GM21360 (cell line): ENCODE results near the gene TBR1.

Source experiments
- ATAC-seq: cut with Tn5 transposase; IDR thresholded peaks from one replicate; pipeline ENCODE4 v1.9.1; 2021; ENCODE audit warnings: mild to moderate bottlenecking, moderate library complexity; ENCODE audit not compliant: unreplicated experiment

Gene TBR1

GRCh38 chr2:161415987-161416707, at the start of gene TBR1:
TBR1 (plus strand) TSS chr2:161416297; CDS start chr2:161416411, 114 bp downstream.
- no peak for ATAC-seq

GRCh38 chr2:161367675-161368074, 48.4 kb upstream of the TBR1 start:
- ATAC-seq, result no peak

- ATAC-seq, result no peak
Measured at GRCh38 chr2:161369311-161369710, 46.8 kb upstream of the TBR1 start.

GRCh38 chr2:161370981-161371380, 45.1 kb upstream of the TBR1 start:
- no peak for ATAC-seq

GRCh38 chr2:161371869-161372268, 44.2 kb upstream of the TBR1 start:
- ATAC-seq, result no peak

GRCh38 chr2:161373942-161374341, 42.2 kb upstream of the TBR1 start:
- ATAC-seq, result no peak

GRCh38 chr2:161374446-161374845, 41.7 kb upstream of the TBR1 start:
- ATAC-seq, result no peak

- no peak for ATAC-seq
Measured at GRCh38 chr2:161379740-161380139, 36.4 kb upstream of the TBR1 start.

- ATAC-seq, result no peak
Measured at GRCh38 chr2:161381546-161381945, 34.6 kb upstream of the TBR1 start.

- ATAC-seq, result no peak
Measured at GRCh38 chr2:161382747-161383146, 33.4 kb upstream of the TBR1 start.

- ATAC-seq, result peak; percentile 68
Measured at GRCh38 chr2:161384864-161385263, 31.2 kb upstream of the TBR1 start.

- ATAC-seq, result peak; percentile 60
Measured at GRCh38 chr2:161386228-161386824, 29.8 kb upstream of the TBR1 start.

- no peak for ATAC-seq
Measured at GRCh38 chr2:161388146-161388779, 27.8 kb upstream of the TBR1 start.

- ATAC-seq, result no peak
Measured at GRCh38 chr2:161391737-161392506, 24.2 kb upstream of the TBR1 start.

GRCh38 chr2:161400076-161400475, 16.0 kb upstream of the TBR1 start:
- no peak for ATAC-seq

- no peak for ATAC-seq
Measured at GRCh38 chr2:161402297-161402696, 13.8 kb upstream of the TBR1 start.

GRCh38 chr2:161406316-161406715, 9.8 kb upstream of the TBR1 start:
- ATAC-seq, result no peak

- no peak for ATAC-seq
Measured at GRCh38 chr2:161407597-161407996, 8.5 kb upstream of the TBR1 start.

GRCh38 chr2:161409308-161409907, 6.7 kb upstream of the TBR1 start:
- no peak for ATAC-seq

- ATAC-seq, result no peak
Measured at GRCh38 chr2:161412346-161412745, 3.8 kb upstream of the TBR1 start.
